Stimulated activated CD8-positive, alpha-beta memory T cell treated with anti-CD3 and anti-CD28 coated beads, Interleukin-15, amount 100 ng/mL, for 48 hours (primary cell): ENCODE measurements around the gene RNF7.
"Not testable (repeated sequence)": the region's sequence is repeated elsewhere in the genome, so short reads cannot be mapped to it uniquely, and the experiment has no call there.

Experiments
- DNase-seq, 2 donors: peaks; one replicate each; pipeline ENCODE4 v3.0.0-alpha.2; 2020; ENCODE audit warnings: low read depth in 2 of 2

The RNF7 gene

GRCh38 chr3:141735770-141736465 is 2.2 kb upstream of the RNF7 start:
- no peak for DNase-seq

DNA sequence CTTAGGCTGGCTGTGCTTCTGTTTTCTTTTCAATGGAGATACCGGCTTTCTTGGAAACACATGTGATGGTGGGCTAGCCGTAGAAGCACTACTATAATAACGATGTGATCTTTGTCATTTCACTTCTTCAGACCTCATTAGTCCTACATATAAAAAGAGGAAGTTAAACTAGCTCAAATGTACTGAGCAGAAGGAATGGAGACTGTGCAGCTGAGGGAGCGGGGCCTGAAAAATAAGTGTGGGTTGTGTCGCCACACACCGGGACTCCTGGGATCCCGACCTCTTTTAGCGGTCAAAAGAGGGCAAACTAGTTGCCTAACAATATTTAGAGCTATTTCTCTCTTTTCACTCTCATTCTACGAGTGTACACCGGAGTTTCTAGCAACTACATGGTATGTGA is 1.0 kb upstream of the RNF7 start:
- no peak for DNase-seq

GRCh38 chr3:141737678-141738021 is 448 bp upstream of the RNF7 start:
- DNase-seq: no peak

DNA sequence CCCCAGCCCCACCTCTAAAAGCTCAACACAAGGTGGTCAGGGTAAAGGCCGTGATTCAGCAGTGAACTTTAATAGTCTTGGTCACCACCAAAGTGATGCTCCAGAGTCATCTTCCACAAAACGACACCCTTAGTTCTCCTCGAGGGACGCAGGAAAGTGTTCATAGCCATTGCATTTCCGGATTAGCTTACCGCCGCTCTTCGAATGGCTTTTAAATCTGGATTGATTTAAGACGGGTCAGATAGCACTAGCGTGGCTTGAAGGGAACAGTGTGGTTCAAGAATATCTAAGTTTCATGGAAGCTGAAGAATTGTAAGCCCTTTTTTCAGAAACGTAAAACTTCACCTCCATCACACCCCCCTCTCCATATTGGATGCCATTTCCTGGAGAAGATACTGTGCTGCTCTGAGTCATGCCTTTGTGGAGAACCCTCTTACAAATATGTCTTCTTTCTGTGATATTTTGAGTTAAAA is 829 bp downstream of the RNF7 start:
- DNase-seq: no peak

DNA sequence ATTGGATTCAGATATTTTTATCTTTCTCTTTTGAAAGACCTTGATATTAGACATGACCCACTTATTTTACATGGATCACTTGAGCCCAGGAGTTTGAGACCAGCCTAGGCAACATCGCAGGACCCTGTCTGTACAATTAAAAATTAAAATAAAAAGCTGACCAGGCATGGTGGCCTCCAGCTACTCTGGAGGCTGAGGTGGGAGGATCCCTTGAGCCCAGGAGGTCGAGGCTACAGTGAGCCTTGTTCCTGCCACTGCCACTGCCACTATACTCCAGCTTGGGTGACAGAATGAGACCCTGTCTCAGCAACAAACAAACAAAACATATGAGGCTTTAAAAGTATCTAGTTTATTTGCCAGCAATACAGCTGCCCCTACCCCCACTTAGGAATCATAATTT is 1.6 kb downstream of the RNF7 start:
- DNase-seq: no peak

DNA sequence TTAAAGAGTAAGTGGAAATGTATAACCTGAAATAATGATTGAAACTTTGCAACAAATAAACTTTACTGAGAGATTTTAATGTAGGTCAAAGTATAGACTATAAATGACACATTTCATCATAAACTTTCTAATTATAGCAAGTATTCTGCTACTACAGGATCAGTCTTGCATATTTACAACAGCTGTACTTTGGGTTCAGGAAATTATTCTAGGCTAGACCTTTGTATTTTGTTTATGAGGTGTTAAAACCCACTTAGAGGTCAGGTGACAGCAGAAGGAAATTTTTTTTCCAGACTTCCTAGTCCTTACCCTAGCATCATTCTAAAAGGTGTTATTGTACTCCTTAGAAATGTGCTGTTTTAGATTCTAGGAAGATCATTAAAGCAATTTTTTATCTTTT is 2.3 kb downstream of the RNF7 start:
- no peak for DNase-seq

- DNase-seq: no peak
Observed at GRCh38 chr3:141743305-141743704, 5.2 kb downstream of the RNF7 start.

DNA sequence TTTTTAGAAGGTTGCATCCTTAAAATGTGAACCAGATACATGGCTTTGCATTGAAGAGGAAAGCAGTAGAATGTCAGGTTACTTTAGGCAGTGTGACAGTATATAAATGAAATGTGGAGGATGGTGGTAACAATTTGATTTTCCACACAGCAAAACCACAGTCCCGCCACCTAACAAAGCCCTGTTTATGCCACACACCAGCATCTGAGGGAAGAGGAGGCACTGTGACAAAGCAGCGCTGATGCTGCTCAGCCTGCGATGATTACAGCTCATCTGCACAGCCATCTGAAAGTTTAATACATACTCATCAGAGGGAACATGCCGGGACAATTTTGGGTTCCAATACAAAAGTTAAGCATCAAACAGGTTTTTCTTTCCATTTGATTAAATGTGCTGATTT is 8.9 kb downstream of the RNF7 start:
- DNase-seq: no peak

- DNase-seq: no peak
Observed at GRCh38 chr3:141753399-141753798, 15.3 kb downstream of the RNF7 start.

- DNase-seq: no peak
Observed at GRCh38 chr3:141754032-141754431, 15.9 kb downstream of the RNF7 start.

GRCh38 chr3:141762552-141762951 is 24.5 kb downstream of the RNF7 start:
- not testable (repeated sequence) for DNase-seq

- no peak for DNase-seq
Observed at GRCh38 chr3:141763088-141763750, 25.1 kb downstream of the RNF7 start, which contains the start of gene GRK7. Gene GRK7 (plus strand): TSS chr3:141763408. CDS start chr3:141778285, 14,877 bp downstream.

DNA sequence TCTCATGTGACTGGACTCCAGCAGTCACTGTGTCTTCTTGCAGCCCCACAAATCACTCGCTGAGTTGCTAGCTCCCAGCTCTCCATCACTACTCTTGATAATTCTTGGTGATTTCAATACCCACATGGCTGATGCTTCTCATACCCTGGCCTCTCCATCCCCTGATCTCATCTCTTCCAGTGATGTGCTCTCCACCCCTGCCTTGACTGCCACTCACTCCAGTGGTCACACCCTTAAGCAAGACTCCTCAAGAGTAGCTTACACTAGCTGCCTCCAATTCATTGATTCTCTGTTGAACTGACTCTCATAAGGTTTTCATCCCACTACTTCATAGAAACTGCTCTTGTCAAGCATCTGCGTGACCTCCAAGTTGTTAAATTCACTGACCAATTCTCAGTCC is 25.9 kb downstream of the RNF7 start:
- DNase-seq: no peak

DNA sequence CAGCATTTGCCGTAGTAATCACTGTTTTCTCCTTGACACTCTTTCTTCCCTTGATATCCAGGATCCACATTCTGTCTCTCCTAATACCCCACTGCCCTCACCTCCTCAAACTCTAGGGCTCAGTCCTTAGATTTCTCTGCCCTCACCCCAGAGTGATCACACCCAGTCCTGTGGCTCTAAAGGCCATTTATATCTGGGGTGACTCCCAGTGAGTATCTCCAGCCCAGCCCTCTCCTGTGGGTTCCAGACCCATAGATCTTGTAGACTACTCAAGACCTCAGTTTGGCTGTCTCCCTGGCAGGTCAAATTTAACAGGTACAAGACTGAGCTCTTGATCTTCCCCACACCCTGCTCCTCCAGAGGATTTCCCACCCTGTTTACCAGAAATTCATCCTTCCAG is 26.4 kb downstream of the RNF7 start:
- no peak for DNase-seq

DNA sequence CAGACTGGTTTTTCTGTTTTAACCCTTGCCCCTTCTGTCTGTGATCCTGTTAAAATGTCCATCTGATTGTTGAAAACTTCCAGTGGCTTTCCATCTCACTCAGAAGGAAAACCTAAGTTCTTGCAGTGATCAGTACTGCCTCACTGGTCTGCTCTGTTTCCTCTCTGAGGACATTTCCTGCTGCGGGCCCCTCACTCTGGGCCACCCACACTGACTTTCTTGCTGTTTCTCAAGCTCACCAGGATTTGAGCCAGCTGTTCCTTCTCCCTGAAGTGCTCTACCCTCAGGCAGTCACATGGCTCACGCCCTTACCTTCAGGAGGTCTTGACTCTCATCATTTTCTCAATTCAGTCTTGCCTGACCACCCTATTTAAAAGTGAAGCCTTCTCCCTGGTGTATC is 26.9 kb downstream of the RNF7 start:
- DNase-seq: no peak

- DNase-seq: no peak
Observed at GRCh38 chr3:141767066-141767465, 29.0 kb downstream of the RNF7 start.

DNA sequence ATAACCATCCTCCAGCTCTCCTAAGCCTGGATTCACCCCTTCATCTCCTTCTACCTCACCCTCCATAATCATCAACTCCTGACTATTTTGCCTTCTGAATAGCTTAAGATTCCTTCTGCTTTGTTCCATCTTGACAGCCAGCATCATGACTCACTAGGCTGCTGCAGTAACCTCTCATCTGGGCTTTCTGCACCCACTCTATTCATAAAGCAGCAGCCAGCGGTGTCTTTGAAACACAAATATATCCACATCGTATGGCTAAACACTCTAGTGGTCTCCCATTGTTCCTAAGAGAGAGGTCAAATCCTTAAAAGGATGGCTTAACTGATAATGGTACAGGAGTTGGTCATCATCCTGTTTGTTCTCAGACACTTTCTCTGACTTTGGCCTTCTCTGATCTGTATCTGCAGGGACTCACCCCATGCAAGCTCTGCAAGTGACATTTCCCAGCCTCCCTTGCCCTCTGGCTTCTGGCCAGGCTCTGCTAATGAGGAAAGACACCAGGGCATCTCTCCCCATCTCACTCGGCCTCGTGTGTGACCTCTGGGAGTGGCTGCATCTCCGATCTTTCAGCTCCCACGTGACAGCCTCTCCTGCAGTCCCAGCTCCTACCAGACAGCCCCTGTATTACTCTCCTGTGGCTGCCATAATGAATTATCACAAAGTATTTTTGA is 31.3 kb downstream of the RNF7 start:
- no peak for DNase-seq

- DNase-seq: no peak
Observed at GRCh38 chr3:141773676-141774075, 35.6 kb downstream of the RNF7 start.

- DNase-seq: no peak
Observed at GRCh38 chr3:141776376-141776775, 38.3 kb downstream of the RNF7 start.

DNA sequence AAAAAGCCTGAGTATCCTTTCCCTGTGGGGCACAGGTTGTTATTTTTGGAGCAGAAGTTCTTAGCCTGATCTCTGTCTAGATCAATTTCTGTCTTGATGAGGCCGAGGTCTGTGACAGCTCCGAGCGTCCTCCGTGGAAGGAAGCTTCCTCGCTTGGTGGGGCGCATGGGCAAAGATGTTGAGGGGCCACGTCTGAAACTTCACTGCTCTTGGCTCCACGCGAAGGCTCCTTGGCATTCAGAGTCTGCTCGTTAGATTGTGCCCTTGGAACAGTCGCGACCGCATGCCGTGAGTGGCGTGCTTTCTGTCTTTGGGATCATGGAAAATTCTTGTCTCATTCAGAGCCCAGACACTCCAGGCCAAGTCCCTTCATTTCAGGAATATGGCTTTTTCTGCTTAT is 38.8 kb downstream of the RNF7 start:
- DNase-seq: no peak

- no peak for DNase-seq
Observed at GRCh38 chr3:141777957-141778813, 40.1 kb downstream of the RNF7 start.

DNA sequence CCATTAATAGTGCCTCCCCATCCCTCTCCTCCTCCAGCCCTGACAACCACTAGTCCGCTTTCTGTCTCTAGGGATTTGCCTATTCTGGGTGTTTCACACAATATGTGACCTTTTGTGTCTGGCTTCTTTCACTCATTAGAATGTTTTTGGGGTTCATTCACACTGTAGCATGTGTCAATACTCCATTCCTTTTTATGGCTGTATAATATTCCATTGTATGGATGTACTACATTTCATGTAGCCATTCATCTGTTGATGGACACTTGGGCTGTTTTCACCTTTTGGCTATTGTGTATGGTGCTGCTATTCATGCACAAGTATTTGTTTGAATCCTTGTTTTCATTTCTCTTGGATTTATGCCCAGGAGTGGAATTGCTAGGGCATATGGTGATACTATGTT is 41.6 kb downstream of the RNF7 start:
- DNase-seq: no peak
